Germinal center (tissue), 1 donor: Measurements from ENCODE around the gene TTC23.
A peak's percentile ranks its signal among the peaks of the same experiment; 100 is the strongest.

Source experiments
- DNase-seq: peaks from one replicate; pipeline ENCODE4 v3.0.0; 2012; ENCODE audit warnings: mixed read lengths, low spot score

TTC23 gene

DNA sequence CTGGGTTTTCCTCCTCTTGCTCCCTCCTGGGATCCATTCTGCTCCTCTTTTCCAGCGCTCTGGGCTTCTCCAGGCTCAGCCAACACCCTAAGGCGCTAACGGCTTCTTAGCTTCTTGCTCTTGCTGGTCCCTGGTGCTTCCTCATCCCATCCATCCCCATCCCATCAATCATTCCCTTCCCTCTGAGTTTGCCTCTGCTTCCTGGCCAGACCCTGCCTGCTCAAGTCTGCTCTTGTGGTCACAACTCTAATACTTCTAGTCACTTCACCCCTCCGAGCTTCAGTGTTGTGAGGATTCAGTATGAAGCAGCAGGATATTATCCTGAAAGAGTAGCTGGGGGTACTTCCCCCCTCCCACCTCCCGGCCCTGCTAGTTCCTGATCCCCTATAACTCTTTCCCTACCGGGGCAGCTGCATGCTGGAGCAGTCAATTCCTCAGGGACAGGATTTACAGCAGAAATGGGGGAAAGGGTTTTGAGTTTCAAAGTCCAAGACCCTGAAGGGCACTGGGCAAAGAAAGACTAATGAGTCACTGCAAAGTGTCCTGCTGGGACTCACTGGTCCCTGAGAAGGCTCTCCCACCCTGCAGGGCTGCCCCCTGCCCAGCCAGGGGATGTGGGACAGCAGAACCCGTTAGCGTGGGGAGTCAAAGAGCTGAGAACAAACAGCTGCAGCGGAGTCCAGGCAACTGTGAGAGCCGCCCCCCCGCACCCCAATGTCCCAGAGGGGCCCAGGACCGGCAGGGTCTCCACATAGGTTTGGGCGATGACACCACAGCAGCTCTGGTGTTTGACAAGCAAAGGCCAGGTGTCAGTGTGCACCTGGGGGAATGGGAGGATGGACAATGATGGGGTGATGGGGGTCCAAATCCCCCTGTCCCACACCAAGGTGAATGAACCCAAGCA lies 146.8 kb downstream of the TTC23 start:
- no peak for DNase-seq

DNA sequence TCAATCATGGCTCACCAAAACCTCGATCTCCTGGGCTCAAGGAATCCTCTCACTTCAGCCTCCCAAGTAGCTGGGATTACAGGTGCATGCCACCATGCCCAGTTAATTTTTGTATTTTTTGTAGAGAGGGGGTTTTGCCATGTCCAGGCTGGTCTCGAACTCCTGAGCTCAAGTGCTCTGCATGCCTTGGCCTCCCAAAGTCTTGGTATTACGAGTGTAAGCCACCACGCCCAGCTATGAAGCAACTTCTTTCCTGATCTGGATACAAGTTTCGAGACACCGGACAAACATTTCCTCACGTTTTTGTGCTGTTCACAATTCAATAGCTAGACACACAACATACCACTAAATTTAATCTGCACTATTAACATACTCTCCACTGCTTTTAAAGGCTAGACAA lies 147.9 kb downstream of the TTC23 start:
- DNase-seq, result no peak

DNA sequence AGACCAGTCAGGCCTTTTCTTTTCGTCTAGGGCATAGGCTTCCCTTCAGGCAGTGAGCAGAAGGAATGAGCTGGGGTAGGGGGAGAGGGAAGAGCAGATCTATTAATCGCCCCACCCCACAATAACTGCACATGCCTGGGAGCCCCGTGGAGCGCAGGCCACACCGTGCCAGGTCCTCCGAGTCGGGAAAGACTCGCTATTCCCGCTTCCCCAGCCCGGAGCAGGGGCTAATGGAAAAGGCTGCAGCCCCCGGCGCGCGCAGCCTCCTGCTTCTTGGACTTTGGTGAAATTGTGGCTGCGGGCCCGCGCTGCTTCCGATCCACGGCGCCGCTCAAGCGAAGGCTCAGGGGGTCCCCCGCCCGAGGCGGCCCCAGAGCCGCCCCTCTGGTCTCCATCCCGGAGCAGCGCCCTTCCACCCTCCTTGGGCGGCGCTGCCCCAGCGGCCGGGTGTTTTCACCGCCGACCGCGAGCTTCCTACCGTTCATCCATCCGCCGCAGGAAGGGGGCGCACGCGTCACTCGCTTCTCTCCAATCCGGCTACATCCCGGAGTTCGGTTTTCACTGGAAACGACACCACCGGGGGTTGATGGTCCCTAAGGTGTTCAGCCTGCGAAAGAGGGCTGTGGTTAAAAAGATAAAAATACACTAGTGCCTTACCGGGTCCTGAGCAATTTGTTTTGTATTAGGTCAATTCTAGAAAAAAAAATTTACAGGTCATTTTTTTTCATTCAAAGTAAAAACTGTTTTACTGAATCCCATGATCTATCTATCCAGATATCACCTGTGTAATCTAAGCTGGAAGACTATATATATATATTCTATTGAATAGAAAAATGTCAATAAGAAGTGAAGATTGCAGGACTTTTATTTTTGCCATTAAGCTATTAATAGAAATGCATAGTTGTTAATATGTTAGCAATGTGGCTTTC lies 148.9 kb downstream of the TTC23 start:
- DNase-seq, result peak; percentile 25

DNA sequence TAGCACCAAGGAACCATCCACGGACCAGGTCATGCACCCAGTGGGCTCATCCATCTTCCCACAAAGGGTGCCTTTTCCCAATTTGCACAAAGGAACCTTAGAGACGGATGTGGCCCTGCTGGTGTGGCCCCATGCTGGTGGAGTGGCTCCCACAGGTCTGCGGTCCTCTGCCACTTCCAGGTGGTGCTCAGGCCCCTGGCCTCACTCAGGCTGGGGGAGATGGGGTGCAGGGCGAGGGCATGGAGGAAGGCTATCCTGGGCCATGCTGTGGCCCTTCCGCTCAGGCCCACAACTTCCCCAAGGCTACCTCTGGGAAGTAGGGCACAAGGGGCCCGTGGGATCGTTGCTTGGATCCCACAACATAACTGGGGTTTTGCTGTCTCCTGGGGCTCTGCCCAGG lies 149.7 kb downstream of the TTC23 start:
- no peak for DNase-seq

DNA sequence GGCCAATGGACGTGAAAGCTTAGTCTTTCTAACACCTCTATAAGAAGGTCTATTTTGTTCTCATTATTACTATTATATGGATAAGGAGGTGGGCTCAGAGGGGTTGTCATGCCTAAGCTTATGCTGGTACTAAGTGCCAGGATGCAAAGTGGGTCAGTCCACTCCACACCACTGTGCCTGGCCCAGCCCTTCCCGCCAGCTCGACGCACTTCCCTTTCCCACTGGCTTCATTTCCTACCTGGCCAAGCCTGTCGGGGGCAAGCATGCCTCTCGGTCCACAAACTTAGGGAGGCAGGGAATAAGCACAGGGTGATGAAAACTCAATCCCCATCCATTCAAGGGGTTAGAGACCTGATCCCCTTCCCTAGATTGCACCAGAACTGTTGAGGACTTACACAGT lies 150.4 kb downstream of the TTC23 start:
- no peak for DNase-seq

DNA sequence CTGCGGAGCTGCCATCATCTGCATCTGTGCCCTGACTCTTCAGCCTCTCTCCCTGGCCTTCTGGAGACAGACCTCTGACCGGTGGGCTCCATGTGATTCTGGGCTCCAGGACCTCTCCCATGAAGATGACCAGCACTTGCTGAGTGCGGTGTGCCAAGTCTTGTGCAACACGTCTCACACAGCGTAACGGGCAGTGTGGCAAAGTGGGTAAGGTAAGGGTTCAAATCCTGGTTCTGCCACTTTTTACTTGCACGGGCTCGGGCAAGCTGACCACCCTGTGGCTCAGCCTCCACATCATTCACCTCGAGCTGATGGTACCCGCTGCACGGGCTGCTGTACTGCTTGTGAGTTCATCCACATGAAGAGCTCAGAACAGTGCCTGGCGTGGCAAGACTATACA lies 151.0 kb downstream of the TTC23 start:
- DNase-seq, result no peak

DNA sequence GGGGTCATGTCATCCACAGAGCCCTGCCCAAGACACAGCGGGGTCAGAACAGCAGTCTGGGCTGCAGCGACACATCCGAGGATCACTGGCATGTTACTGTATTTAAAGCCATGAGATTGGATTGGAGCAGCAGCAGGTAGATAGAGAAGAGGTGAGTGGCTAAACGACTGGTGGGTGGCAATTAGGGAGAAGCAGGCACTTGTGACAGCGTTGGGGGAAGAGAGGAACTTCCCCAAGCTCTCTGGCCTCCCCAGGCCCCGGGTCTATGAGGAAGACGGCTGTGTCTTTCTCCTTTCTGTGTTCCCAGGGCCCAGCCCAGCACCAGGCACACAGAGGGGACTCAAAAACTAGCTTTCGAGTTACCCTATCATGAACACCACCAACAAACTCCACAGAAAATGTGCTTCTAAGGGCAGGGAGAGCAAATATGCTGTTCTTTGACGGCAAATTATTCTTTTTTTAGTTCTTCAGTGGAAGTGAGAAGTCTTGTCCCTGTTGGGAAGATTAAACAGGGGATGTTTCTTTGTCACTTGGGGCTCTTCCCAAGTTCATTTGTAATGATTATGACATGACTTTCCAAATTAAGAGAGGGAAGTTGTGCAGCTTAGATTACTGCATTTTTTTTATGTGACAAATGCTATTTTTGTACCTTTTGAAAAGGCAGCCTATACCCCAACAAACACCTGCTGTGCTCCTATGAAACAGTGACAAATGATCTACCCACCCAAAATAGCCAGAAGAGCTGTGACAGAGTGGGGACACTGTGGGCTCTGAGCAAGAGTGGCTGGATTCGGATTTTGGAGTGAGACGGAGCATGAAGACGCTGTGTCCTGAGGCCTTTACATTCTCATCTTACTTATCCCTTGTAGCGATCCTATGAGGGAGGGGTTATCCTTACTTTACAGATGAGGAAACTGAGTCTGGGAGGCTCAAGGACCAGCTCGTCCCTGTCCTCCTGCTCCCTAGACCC lies 151.7 kb downstream of the TTC23 start:
- DNase-seq, result no peak

DNA sequence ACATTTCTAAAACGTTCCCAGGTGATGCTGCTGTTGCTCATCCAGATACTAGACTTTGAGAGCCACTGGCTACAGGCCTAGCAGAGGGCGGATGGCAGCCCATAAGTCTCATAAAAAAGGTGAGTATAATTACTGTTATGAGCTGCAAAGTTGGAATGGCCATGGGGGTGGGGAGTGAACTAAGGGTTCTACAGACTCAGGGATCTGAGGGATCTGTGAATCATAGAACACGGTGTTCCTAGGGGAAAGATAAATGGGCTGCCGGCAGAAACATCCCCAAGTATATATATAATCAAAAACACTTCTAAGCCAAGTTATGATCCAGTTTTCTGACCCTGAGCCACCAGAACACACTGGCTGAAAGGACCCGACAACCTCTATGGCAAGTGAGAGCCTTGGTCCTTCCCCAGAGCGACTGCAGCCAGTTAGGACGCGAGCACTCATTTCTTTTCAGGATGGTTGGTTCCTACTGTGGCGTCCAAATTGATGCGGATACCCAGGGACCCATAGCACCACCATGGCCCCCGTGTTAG lies 152.4 kb downstream of the TTC23 start:
- DNase-seq, result no peak

DNA sequence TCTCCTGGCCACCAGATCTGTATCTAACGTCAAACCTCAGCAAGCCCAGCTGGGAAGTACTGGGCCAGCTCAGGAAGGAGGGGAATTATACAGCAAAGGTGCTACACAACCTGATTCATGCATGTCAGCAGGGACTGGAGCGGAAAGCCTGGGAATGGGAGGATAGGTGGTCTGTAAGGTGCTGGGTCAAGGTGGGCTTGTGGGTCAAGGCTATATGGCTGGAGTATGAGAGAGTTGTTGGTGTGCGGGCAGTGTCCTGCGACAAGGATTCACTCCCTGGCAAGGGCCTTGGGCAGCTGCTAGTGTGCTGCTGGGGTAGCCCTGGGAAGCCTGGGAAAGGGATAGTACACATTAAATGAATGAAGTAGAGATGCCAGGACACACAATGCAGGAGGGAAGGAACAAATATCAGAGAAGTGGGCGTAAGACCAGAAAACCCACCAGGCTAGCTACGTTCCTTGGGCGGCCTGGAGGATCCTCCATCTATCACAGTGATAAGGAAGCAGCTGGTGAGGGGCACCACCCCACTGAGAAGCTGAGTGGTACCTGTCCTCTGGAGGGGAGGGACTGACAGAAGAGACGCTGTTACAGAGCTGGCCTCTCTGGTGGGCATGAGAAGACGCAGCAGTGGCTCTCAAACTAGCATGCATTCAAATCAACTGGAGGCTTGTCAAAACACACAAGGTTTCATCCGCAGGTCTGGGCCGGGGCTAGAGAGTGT lies 153.0 kb downstream of the TTC23 start:
- no peak for DNase-seq

DNA sequence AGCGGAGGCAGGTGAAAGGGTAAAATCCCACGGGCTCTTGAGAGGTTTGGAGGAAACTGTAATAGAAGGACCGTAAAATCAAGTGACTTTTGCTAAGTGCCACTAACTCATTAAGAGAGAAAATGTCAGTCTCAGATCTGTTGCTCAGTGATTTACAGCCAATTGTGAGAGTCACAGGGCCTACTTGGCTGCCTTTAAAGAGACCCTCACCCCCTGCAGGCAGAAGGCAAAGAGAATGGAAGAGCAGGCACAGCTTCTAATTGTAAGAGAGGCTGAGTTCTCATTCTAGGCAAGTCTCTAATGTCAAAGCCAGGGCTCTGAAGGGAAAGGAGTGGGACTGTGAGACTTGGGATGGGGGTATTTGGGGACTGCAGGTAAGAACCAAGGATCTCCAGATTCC lies 153.8 kb downstream of the TTC23 start:
- DNase-seq, result no peak

DNA sequence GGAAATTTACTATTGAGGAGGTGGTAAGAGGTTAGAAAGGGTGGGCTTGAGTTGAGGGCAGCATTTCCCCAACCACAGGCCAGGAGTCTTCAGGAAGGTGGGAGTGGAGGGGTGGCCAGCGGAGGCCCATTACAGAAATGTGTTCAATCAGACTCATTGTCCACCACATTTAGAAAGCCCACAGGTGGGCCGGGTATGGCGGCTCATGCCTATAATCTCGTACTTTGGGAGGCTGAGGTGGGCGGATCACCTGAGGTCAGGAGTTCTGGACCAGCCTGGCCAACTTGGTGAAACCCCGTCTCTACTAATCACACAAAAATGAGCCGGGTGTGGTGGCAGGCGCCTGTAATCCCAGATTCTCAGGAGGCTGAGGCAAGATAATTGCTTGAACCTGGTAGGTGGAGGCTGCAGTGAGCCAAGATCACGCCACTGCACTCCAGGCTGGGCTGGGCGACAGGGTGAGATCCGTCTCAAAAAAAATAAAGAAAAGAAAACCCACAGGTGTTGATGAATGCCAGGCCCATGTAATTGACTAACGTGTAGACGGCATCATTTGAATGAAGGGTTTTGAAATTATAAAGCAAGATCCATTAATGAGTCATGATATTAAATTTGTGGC lies 156.7 kb downstream of the TTC23 start:
- DNase-seq, result no peak

DNA sequence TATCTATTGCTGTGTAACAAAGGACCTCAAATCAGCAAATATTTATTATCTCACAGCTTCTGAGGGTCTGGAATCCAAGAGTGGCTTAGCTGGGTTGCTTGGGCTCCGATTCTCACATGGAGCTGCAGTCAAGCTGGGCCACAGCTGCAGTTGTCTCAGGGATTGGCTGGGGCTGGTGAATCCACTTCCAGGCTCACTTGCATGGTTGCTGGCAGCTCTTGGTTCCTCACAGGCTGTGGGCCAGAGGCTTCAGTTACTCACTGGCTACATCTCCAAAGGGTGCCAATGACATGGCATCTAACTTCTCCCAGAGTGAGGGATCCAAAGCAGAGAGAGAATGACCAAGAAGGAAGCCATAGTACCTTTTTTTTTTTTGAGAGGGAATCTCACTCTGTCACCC lies 158.4 kb downstream of the TTC23 start:
- no peak for DNase-seq

DNA sequence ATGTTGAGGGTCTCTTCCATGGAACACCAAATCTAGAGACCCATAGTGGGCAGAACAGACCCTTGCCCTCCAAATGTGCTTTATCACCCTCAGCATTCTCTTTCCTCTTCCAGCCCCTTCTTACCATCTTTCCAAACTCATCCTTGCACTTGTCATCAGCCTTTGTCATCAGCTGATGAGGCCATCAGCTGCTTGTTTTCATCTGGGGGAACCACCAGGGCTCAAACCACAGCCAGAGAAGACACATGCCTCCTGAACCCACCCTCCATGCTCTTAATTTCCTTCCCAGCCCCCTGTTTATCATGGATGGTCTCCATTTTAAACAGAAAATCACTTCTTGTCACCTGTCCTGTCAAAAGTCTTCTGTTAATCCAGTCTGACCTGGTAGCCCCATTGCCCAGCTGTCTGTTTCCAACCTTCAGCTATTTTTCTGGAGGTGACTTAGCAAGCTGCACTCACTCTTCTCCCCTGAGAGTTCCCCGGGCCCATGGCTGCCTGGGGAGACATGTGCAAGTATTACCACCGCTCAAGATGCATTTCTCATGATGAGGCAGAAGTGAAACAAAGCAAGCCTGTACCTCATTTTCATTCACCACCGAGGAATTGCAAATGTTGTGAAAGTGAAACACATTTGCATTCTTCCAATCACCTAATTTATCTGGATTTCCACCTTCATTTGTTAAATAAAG lies 159.2 kb downstream of the TTC23 start:
- peak; percentile 63 for DNase-seq

DNA sequence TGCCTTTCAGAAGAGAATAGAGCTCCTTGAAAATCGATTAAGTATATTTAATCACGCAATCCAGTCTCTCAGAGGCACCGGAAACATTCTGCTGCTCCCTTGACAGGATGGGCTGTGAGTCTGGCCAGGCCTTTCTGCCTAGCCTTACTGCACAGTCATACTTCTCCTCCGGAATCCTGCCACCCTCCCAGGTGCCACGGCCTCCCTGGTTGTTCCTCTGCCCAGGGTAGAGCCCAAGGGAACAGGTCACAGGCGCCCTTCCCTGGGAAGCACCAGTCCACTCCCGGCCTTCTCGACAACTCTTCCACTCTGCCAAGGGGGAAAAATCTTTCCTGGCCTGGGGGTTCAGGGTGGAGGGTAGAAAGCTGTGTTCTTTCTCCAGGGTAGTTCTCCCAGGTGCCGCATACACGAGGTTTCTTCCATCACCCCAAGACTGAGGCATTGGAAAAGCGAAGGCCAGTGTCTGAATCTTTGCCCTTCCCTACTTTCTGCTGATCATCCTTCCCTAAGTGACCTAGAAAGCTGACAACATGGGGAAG lies 161.9 kb downstream of the TTC23 start:
- DNase-seq, result no peak

DNA sequence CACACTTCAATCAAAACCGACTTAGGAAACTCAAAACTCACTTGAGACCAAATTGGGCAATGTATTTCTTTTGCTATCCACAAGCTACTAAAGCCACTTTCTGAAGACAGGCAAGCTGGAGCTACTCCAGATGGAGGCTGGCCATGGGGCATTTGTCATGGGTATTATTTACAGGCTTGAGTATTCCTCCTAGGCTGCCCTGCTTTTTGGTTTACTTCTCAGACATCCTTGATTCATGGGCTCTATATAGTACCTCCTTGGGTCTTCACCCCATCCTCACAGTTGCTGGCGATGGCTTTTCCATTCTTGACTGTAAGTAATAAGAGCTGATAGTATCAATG lies 163.1 kb downstream of the TTC23 start:
- DNase-seq, result no peak
